RWPE2 (cell line): ENCODE data around the gene SNRPA1.

Experiments
- ATAC-seq: fragments of 200-7000 bp; cut with Tn5 transposase; 3 replicates; pipeline ENCODE4 v1.9.1; 2021; ENCODE audit warnings: low read depth
- DNase-seq: peaks from one replicate; pipeline ENCODE4 v3.0.0-alpha.2; 2020; ENCODE audit warnings: low spot score
- H3K27ac ChIP-seq: fragments of 450-650 bp; 2 replicates; pipeline ENCODE4 v1.5.1; 2017; ENCODE audit warnings: mild to moderate bottlenecking; ENCODE audit not compliant: poor library complexity, severe bottlenecking
- H3K27me3 ChIP-seq: fragments of 250-450 bp; sonication (Bioruptor Pico); 2 replicates; pipeline ENCODE4 v1.5.1; 2021; ENCODE audit warnings: mild to moderate bottlenecking, moderate library complexity; ENCODE audit not compliant: insufficient read depth, poor library complexity, severe bottlenecking
- H3K36me3 ChIP-seq: fragments of 250-450 bp; sonication (Bioruptor Pico); 2 replicates; pipeline ENCODE4 v1.5.1; 2020; ENCODE audit warnings: low read depth, mild to moderate bottlenecking, moderate library complexity
- H3K4me1 ChIP-seq: fragments of 250-450 bp; sonication (Bioruptor Pico); 2 replicates; pipeline ENCODE4 v1.5.1; 2021; ENCODE audit warnings: mild to moderate bottlenecking, moderate library complexity; ENCODE audit not compliant: insufficient read depth, poor library complexity, severe bottlenecking
- H3K4me3 ChIP-seq: fragments of 250-450 bp; sonication (Bioruptor Pico); 2 replicates; pipeline ENCODE4 v1.5.1; 2021; ENCODE audit warnings: mild to moderate bottlenecking, moderate library complexity; ENCODE audit not compliant: severe bottlenecking
- H3K9me3 ChIP-seq: fragments of 250-450 bp; sonication (Bioruptor Pico); 2 replicates; pipeline ENCODE4 v1.5.1; 2021; ENCODE audit warnings: mild to moderate bottlenecking, moderate library complexity; ENCODE audit not compliant: severe bottlenecking
- CTCF ChIP-seq: fragments of 450-650 bp; IDR thresholded peaks from one replicate; pipeline ENCODE4 v1.5.1; 2017; ENCODE audit warnings: mild to moderate bottlenecking, moderate library complexity; ENCODE audit not compliant: poor library complexity, severe bottlenecking

The SNRPA1 gene

GRCh38 chr15:101332061-101332467 is 37.0 kb upstream of the SNRPA1 start:
- Histone ChIP-seq H3K4me1 (no peaks in the 10 kb centered on the region), H3K9me3 (no peaks in the 10 kb centered on the region), H3K27me3 (no peaks in the 10 kb centered on the region), H3K36me3 (no peaks in the 10 kb centered on the region), H3K27ac (no peak overlapping the region), H3K4me3 (no peak overlapping the region)
- DNase-seq, result peak; percentile 57
- no peak for TF ChIP-seq CTCF
- ATAC-seq, result no peak

GRCh38 chr15:101329867-101330380 is 34.9 kb upstream of the SNRPA1 start:
- no peaks in the 10 kb centered on the region for H3K36me3 ChIP-seq
- ATAC-seq (no peak), DNase-seq (peak; percentile 69)
- H3K27ac ChIP-seq, result no peak overlapping the region
- no peak for TF ChIP-seq CTCF
- H3K4me1 ChIP-seq, result no peaks in the 10 kb centered on the region
- H3K9me3 ChIP-seq, result no peaks in the 10 kb centered on the region
- H3K4me3 ChIP-seq, result no peak overlapping the region
- no peaks in the 10 kb centered on the region for H3K27me3 ChIP-seq

- Histone ChIP-seq H3K27me3 (no peaks in the 10 kb centered on the region), H3K4me3 (no peak overlapping the region)
- TF ChIP-seq CTCF, result no peak
These were observed 34.3 kb upstream of the SNRPA1 start for GRCh38 chr15:101329309-101329863.

GRCh38 chr15:101328001-101328400 is 33.0 kb upstream of the SNRPA1 start:
- TF ChIP-seq CTCF, result no peak
- Histone ChIP-seq H3K9me3 (no peaks in the 10 kb centered on the region), H3K4me1 (no peaks in the 10 kb centered on the region), H3K4me3 (no peak overlapping the region), H3K27ac (no peak overlapping the region), H3K36me3 (no peaks in the 10 kb centered on the region), H3K27me3 (no peaks in the 10 kb centered on the region)
- DNase-seq (peak; percentile 46), ATAC-seq (no peak)

More at GRCh38 chr15:101329309-101329863, 34.3 kb upstream of the SNRPA1 start:
- no peaks in the 10 kb centered on the region for H3K4me1 ChIP-seq
- no peak overlapping the region for H3K27ac ChIP-seq
- ATAC-seq (peak; percentile 6; the same call in 1 of the 3 replicates), DNase-seq (peak; percentile 51)
- no peaks in the 10 kb centered on the region for H3K9me3 ChIP-seq
- H3K36me3 ChIP-seq, result no peaks in the 10 kb centered on the region

- Histone ChIP-seq H3K4me3 (no peak overlapping the region), H3K4me1 (no peaks in the 10 kb centered on the region), H3K36me3 (no peaks in the 10 kb centered on the region), H3K27ac (no peak overlapping the region), H3K27me3 (no peaks in the 10 kb centered on the region), H3K9me3 (no peaks in the 10 kb centered on the region)
- ATAC-seq (no peak), DNase-seq (peak; percentile 64)
- no peak for TF ChIP-seq CTCF
These were observed 32.2 kb upstream of the SNRPA1 start for GRCh38 chr15:101327147-101327740.
